GM10266 (cell line): ENCODE results near the gene CFAP119.

Source experiments
- DNase-seq: peaks from one replicate; pipeline ENCODE4 v3.0.0; 2012; ENCODE audit errors: extremely low spot score
- TF ChIP-seq, protein P1 (sequence below): IDR thresholded peaks from 2 replicates; pipeline ENCODE4 v1.5.1; 2012; ENCODE audit warnings: mild to moderate bottlenecking, low read depth; ENCODE audit not compliant: control insufficient read depth, insufficient read depth; ENCODE audit errors: missing control alignments

Gene CFAP119

DNA sequence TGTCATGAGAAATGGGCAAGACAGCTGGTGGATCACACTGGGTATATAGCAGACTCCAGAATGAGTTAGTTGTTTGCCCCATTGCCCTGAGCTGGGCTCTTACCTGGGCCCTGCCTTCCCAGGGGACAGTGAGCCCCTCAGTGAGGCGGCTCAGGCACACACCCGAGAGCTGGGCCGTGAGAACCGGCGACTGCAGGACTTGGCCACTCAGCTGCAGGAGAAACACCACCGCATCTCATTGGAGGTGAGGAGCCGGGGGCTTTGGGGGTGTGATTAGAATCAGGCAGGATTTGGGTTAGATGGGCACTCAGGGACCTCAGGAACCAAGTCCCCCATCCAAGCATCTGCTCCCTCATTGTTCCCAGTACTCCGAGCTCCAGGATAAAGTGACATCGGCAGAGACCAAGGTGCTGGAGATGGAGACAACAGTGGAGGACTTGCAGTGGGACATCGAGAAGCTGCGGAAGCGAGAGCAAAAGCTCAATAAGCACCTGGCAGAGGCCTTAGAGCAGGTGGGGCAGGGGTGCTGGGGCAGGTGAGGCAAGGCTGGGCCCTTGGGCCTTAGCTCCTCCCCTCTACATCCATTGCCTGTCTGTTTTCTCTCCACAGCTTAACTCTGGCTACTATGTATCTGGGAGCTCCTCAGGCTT is 3.1 kb upstream of the CFAP119 start:
- TF ChIP-seq, protein P1, sequence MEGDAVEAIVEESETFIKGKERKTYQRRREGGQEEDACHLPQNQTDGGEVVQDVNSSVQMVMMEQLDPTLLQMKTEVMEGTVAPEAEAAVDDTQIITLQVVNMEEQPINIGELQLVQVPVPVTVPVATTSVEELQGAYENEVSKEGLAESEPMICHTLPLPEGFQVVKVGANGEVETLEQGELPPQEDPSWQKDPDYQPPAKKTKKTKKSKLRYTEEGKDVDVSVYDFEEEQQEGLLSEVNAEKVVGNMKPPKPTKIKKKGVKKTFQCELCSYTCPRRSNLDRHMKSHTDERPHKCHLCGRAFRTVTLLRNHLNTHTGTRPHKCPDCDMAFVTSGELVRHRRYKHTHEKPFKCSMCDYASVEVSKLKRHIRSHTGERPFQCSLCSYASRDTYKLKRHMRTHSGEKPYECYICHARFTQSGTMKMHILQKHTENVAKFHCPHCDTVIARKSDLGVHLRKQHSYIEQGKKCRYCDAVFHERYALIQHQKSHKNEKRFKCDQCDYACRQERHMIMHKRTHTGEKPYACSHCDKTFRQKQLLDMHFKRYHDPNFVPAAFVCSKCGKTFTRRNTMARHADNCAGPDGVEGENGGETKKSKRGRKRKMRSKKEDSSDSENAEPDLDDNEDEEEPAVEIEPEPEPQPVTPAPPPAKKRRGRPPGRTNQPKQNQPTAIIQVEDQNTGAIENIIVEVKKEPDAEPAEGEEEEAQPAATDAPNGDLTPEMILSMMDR, result no peak
- no peak for DNase-seq

DNA sequence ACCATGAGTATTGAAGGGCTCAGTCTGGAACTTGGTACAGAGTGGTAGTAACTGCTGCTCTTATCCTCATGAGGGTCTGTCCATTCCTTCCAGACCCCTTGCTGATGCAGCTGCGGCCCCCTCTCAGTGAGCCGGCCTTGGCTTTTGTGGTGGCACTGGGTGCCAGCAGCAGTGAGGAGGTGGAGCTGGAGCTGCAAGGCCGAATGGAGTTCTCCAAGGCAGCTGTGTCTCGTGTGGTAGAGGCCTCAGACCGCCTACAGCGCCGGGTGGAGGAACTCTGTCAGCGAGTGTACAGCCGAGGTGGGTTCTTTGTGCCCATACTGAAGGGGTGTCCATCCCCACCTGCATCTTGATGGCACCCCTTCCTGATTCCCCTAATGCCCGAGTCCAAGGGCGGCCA is 2.2 kb upstream of the CFAP119 start:
- TF ChIP-seq, protein P1, result no peak
- no peak for DNase-seq

DNA sequence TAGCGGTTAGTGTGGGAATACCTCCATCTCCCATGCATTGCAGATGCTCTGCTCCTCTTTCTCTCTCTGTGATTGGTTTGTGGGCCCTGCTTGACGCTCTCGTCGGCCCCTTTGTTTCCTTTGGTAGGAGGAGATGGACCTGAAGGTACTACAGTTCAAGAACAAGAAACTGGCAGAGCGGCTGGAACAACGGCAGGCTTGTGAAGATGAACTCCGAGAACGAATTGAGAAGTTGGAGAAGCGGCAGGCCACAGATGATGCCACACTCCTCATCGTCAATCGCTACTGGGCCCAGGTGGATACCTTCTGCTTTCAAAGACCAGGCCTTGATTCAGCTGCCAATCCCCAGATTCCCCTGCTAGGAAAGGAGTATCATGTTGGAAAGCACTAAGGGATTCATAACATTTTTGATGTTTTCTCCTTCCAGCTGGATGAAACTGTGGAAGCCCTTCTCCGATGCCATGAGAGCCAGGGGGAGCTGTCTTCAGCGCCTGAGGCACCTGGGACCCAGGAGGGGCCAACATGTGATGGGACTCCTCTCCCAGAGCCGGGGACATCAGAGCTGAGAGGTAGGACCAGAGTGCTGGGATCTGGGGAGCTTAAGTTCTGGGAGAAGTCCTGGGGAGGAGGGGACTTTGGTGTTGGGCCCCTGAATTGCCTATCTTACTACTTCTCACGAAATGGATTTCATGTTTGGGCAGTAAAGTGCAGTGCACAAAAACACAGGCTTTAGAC is 1.3 kb upstream of the CFAP119 start:
- DNase-seq, result no peak
- TF ChIP-seq, protein P1, result no peak

DNA sequence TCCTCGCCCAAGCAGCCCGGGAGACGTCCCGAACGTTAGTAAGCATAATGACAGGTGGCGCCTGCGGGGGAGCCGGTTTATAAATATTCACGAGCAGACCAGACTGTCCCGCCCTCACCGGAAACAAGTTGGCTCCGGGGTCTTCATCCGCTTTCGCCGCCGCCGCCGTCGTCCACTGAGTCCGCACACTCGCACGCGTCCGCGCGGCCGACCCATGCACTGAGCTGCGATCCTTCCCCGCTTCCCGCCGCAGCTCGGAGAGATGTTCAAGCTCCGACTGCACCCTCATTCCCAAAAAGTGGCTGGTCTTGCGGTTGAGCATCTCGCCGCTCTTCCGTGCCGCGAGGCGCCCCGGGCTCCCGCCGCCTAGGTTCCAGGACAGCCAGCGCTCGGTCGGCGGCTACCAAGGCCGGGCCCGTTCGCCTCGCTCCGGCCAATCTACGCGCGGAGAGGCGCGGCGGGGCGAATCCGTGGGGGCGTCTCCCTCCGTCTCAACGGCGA is 385 bp downstream of the CFAP119 start:
- TF ChIP-seq, protein P1, result no peak

DNA sequence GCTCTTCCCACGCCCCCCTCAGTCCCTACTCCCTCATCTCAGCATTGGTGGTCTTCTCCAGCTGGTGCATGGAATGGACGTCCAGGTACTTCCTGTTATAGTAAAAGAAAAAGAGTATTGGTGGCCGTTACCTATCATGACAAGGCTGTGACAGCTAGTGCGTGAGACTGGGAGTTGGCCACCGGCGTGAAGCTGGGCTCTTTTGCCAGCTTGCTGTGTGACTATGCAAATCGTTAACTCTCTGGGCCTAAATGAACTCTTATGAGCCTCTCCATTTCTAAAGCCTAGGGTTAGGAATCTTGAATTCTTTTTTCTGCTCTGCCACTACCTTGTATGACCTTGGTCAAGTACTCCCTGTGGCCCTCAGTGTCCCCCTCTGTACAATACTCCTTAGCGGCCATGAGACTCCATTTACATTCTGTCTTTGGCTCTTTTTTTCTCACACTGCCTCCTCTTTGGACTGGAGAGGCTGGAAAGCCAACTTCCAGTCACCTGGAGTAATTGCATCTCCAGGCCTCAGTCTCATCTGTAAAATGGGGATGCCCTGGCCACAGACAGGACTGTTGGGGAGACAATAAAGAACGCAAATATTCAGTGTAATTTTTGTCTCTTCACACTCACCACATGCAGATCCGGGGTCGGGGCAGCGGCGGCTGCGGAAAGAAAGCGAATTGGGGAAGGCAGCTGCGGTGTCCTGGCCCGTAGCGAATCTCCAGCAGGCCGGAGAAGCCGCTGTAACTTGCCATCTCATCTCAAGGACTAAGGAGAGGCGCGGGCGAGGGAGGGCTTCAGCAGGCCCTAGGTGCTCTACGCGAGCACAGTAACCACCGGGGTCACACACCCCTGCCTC is 1.1 kb downstream of the CFAP119 start:
- TF ChIP-seq, protein P1, result no peak
- DNase-seq, result no peak

More for the DNA sequence above, 385 bp downstream of the CFAP119 start:
- peak; percentile 66 for DNase-seq

DNA sequence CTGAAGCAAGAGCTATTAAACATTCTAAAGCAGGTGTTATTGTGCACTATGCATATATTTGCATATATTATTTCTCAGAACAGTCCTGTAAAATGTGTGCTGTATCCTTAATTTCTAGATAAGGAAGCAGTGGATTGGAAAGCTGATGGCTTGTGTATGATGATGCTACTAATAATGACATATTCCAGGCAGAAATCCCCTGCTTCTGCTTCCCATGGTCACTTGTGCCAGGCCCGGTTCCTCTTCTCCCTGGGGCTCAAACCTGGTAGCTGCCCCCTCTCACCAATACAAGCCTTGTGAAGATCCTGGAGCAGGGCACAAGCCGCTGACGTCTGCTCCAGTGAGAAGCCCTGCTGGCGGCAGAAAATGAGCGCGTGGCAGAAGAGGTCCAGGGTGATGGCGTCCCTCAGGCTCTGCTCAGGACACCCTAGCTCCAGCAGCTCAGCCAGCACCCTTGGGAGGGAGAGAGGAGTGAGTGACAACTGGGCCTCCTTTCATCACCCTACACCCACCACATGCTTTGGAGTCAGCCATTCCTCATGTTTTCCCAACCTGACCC is 1.8 kb downstream of the CFAP119 start:
- TF ChIP-seq, protein P1, result no peak
- DNase-seq, result no peak
